ENCODE results near the gene PRAF2.

The PRAF2 gene

DNA sequence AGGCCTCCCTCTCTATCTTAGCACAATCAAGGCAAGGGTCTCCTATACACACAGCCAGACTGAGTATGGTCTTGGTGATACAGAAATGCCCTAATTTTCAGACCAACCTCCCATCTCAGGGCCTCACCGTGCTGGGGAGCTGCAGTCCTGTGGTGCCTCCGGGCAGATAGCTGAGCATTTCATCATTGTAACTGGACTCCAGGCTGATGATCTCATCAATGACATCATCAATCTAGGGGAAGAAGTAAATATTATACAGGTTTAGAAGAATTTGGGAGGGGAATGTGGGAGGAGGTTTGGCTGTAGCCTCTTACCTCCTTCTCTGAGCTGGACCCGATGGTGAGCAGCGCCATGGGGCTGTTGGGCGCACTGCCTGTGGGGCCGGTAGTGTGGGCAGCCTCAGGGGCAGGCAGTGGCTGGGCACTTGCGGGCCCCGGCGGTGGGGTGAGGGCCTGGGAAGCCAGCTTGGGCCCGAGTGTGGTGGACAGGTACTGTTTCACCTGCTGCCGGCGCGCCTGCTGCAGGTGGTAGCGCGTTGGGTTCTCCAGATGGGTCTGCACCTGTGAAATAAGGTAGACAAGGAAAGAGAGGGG is 35.8 kb downstream of the PRAF2 start:
- Histone ChIP-seq H2AFZ (ENCODE audit: low read depth) (no peak overlapping the region), H3K27me3 (ENCODE audit: insufficient read depth, low read depth) (no peaks in the 10 kb centered on the region), H3K4me2 (no peak overlapping the region), H3K4me1 (ENCODE audit: low read depth, poor library complexity, severe bottlenecking) (peaks cover 26% of the 10 kb centered on the region), H3K27ac (no peak overlapping the region), H3K4me3 (IDR thresholded peaks at IDR 0.05; ENCODE audit: insufficient read depth, low read depth, low read length) (no peak overlapping the region), H3K9ac (no peak overlapping the region), H3K36me3 (ENCODE audit: insufficient read depth) (no peaks in the 10 kb centered on the region), H4K20me1 (ENCODE audit: insufficient read depth) (no peaks in the 10 kb centered on the region), H3K79me2 (ENCODE audit: insufficient read depth, low read depth) (peaks cover 26% of the 10 kb centered on the region)
- TF ChIP-seq, protein P1, sequence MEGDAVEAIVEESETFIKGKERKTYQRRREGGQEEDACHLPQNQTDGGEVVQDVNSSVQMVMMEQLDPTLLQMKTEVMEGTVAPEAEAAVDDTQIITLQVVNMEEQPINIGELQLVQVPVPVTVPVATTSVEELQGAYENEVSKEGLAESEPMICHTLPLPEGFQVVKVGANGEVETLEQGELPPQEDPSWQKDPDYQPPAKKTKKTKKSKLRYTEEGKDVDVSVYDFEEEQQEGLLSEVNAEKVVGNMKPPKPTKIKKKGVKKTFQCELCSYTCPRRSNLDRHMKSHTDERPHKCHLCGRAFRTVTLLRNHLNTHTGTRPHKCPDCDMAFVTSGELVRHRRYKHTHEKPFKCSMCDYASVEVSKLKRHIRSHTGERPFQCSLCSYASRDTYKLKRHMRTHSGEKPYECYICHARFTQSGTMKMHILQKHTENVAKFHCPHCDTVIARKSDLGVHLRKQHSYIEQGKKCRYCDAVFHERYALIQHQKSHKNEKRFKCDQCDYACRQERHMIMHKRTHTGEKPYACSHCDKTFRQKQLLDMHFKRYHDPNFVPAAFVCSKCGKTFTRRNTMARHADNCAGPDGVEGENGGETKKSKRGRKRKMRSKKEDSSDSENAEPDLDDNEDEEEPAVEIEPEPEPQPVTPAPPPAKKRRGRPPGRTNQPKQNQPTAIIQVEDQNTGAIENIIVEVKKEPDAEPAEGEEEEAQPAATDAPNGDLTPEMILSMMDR (conservative IDR thresholded peaks at IDR 0.05; ENCODE audit: low read depth, low read length) = no peak

DNA sequence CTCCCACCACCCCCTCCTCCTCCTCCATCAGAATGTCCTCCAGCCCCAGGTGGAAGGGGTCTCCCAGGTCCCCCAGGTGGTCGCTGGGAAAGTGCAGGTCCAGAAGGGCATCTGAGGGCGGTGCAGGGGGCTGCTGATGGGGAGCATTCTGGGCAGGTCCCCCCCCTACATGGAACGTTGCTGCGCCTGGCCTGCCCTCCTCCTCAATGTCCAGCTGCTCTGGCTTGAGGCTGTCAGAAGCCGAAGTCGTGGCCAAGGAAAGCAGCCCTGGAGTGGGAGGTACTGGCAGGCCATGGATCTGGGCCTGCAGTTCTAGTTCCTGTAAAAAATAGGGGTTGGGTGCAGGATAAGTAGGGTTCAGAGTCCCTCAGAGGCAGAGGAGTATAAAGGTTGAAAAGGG is 43.5 kb downstream of the PRAF2 start:
- H3K27me3 ChIP-seq (ENCODE audit: insufficient read depth, low read depth) = no peaks in the 10 kb centered on the region
- no peak overlapping the region for H3K9ac ChIP-seq
- TF ChIP-seq, protein P1 (conservative IDR thresholded peaks at IDR 0.05; ENCODE audit: low read depth, low read length) = no peak
- H2AFZ ChIP-seq (ENCODE audit: low read depth) = no peak overlapping the region
- H3K27ac ChIP-seq = no peak overlapping the region
- H4K20me1 ChIP-seq (ENCODE audit: insufficient read depth) = no peaks in the 10 kb centered on the region
- H3K4me1 ChIP-seq (ENCODE audit: low read depth, poor library complexity, severe bottlenecking) = no peaks in the 10 kb centered on the region
- no peaks in the 10 kb centered on the region for H3K36me3 ChIP-seq (ENCODE audit: insufficient read depth)
- H3K4me2 ChIP-seq = no peak overlapping the region
- no peaks in the 10 kb centered on the region for H3K79me2 ChIP-seq (ENCODE audit: insufficient read depth, low read depth)
- no peak overlapping the region for H3K4me3 ChIP-seq (IDR thresholded peaks at IDR 0.05; ENCODE audit: insufficient read depth, low read depth, low read length)

DNA sequence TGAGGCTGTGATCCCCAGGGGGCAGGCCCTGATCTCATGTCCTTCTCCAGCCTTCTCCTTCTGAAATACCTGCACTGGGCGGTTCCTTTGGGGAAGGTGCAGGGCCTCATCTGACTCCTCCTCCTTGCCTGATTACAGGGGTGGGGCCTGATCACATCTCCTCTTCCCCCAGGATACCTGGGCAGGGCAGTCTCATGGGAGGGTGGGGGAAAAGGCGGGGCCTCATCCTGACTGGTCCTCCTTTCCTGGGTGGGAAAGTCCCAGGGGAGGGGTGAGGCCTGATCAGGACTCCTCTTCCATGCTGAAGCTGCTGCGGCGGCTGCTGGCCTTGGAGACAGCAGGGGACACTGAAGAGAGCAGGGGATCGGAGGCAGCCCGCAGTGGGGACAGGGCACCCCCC is 43.9 kb downstream of the PRAF2 start:
- no peaks in the 10 kb centered on the region for H3K36me3 ChIP-seq (ENCODE audit: insufficient read depth)
- TF ChIP-seq, protein P1 (conservative IDR thresholded peaks at IDR 0.05; ENCODE audit: low read depth, low read length) = no peak
- no peaks in the 10 kb centered on the region for H3K27me3 ChIP-seq (ENCODE audit: insufficient read depth, low read depth)
- H3K4me1 ChIP-seq (ENCODE audit: low read depth, poor library complexity, severe bottlenecking) = no peaks in the 10 kb centered on the region
- H4K20me1 ChIP-seq (ENCODE audit: insufficient read depth) = no peaks in the 10 kb centered on the region
- H3K27ac ChIP-seq = no peak overlapping the region
- no peak overlapping the region for H2AFZ ChIP-seq (ENCODE audit: low read depth)
- H3K4me2 ChIP-seq = no peak overlapping the region
- no peak overlapping the region for H3K9ac ChIP-seq
- H3K79me2 ChIP-seq (ENCODE audit: insufficient read depth, low read depth) = no peaks in the 10 kb centered on the region
- H3K4me3 ChIP-seq (IDR thresholded peaks at IDR 0.05; ENCODE audit: insufficient read depth, low read depth, low read length) = no peak overlapping the region
